NCI-H1436 (cell line): ENCODE data around the gene PFKP.
"Not testable (repeated sequence)": the region's sequence is repeated elsewhere in the genome, so short reads cannot be mapped to it uniquely, and the experiment has no call there.

ENCODE experiments used
- DNase-seq: peaks from one replicate; lab custom pipeline; 2025; lab: John Stamatoyannopoulos, UW

The PFKP gene

GRCh38 chr10:3046981-3047547, 20.3 kb upstream of the PFKP start:
- DNase-seq, result no peak

- no peak for DNase-seq
Observed at GRCh38 chr10:3047596-3047995, 19.8 kb upstream of the PFKP start.

- no peak for DNase-seq
Observed at GRCh38 chr10:3048119-3049019, 19.0 kb upstream of the PFKP start.

- DNase-seq, result no peak
Observed at GRCh38 chr10:3051692-3052091, 15.7 kb upstream of the PFKP start.

- no peak for DNase-seq
Observed at GRCh38 chr10:3053155-3053554, 14.2 kb upstream of the PFKP start.

- DNase-seq, result no peak
Observed at GRCh38 chr10:3054183-3054850, 13.0 kb upstream of the PFKP start.

- DNase-seq, result no peak
Observed at GRCh38 chr10:3054851-3055199, 12.5 kb upstream of the PFKP start.

- DNase-seq, result no peak
Observed at GRCh38 chr10:3056280-3057037, 10.9 kb upstream of the PFKP start.

- no peak for DNase-seq
Observed at GRCh38 chr10:3057946-3058345, 9.4 kb upstream of the PFKP start.

GRCh38 chr10:3059974-3060373, 7.4 kb upstream of the PFKP start:
- DNase-seq, result no peak

GRCh38 chr10:3060481-3060889, 6.9 kb upstream of the PFKP start:
- peak; percentile 49 for DNase-seq

- DNase-seq, result not testable (repeated sequence)
Observed at GRCh38 chr10:3061323-3061898, 5.9 kb upstream of the PFKP start.

GRCh38 chr10:3062502-3063186, 4.7 kb upstream of the PFKP start:
- no peak for DNase-seq

- DNase-seq, result no peak
Observed at GRCh38 chr10:3064423-3064822, 2.9 kb upstream of the PFKP start.

- DNase-seq, result no peak
Observed at GRCh38 chr10:3065622-3066021, 1.7 kb upstream of the PFKP start.

GRCh38 chr10:3066317-3067117, 831 bp upstream of the PFKP start:
- DNase-seq, result no peak

GRCh38 chr10:3067859-3068179, 471 bp downstream of the PFKP start:
- no peak for DNase-seq

- peak; percentile 45 for DNase-seq
Observed at GRCh38 chr10:3068201-3068967, 1.0 kb downstream of the PFKP start.

GRCh38 chr10:3068968-3069737, 1.8 kb downstream of the PFKP start:
- no peak for DNase-seq
